Thoracic aorta (tissue), 2 donors: ENCODE results near the gene FAM124B. TPM values are rescaled to one million over a fixed set of nuclear protein-coding genes. Genes with fewer than 3 reads are reported as not detected.

Experiments
- ATAC-seq: fragments of 150-250 bp; one replicate; pipeline ENCODE4 v1.8.0; 2017; ENCODE audit warnings: low read depth; ENCODE audit not compliant: insufficient number of reproducible peaks, low FRiP score
- DNase-seq: peaks from one replicate; pipeline ENCODE4 v3.0.0-alpha.2; 2020; ENCODE audit warnings: low spot score
- H3K27ac ChIP-seq, 2 donors: fragments of 200-600 bp; sonication (generic); 1 replicate in 1 of 2; 2 replicates in 1 of 2; pipeline ENCODE4 v1.5.1; 2016; ENCODE audit warnings: mild to moderate bottlenecking in 2 of 2, moderate library complexity in 2 of 2
- H3K27me3 ChIP-seq: fragments of 200-600 bp; sonication (generic); replicated peaks from 2 replicates; pipeline ENCODE4 v1.6.0; 2016; ENCODE audit warnings: mild to moderate bottlenecking; ENCODE audit not compliant: insufficient read depth
- H3K36me3 ChIP-seq: fragments of 200-600 bp; sonication (generic); one replicate; pipeline ENCODE4 v1.5.1; 2016
- H3K4me1 ChIP-seq, 2 donors: fragments of 200-600 bp; sonication (generic); 1 replicate in 1 of 2; 2 replicates in 1 of 2; pipeline versions ENCODE4 v1.5.1 to v1.6.0; 2016; ENCODE audit warnings: low read depth in 2 of 2, mild to moderate bottlenecking in 1 of 2; ENCODE audit not compliant: control insufficient read depth in 1 of 2
- H3K4me3 ChIP-seq: fragments of 200-600 bp; sonication (generic); 2 replicates; pipeline ENCODE4 v1.5.1; 2016; ENCODE audit warnings: mild to moderate bottlenecking
- H3K9me3 ChIP-seq: fragments of 200-600 bp; sonication (generic); 2 replicates; pipeline ENCODE4 v1.5.1; 2016
- CTCF ChIP-seq: fragments of 200-600 bp; sonication (generic); IDR thresholded peaks from one replicate; pipeline ENCODE4 v1.5.1; 2019; ENCODE audit warnings: antibody characterized with exemption
- total RNA-seq, 2 donors: library from RNA; depleted of rRNA; stranded (reverse); fragments of >200 nt; gene quantifications; one replicate each; pipeline versions ENCODE4 v1.1.0 to v1.2.3, GENCODE V29; 2016

FAM124B gene
- total RNA-seq, 2 donors from 2014 or later, result 1.1 to 4.0 TPM

GRCh38 chr2:224416656-224417360 lies 14.9 kb upstream of the FAM124B start:
- Histone ChIP-seq H3K27me3 (no peaks in the 10 kb centered on the region), H3K4me3 (no peak overlapping the region), H3K9me3 (no peaks in the 10 kb centered on the region), H3K36me3 (no peaks in the 10 kb centered on the region), H3K27ac (no peak overlapping the region), H3K4me1 (no peaks in the 10 kb centered on the region)
- no peak for ATAC-seq
- no peak for DNase-seq
- no peak for TF ChIP-seq CTCF

- Histone ChIP-seq H3K27ac (no peak overlapping the region), H3K27me3 (no peaks in the 10 kb centered on the region), H3K9me3 (no peaks in the 10 kb centered on the region), H3K36me3 (no peaks in the 10 kb centered on the region), H3K4me1 (no peaks in the 10 kb centered on the region), H3K4me3 (no peak overlapping the region)
- DNase-seq, result no peak
- ATAC-seq, result no peak
- TF ChIP-seq CTCF, result no peak
Measured at GRCh38 chr2:224413381-224413780, 11.5 kb upstream of the FAM124B start.

GRCh38 chr2:224412141-224413015 lies 10.5 kb upstream of the FAM124B start:
- no peaks in the 10 kb centered on the region for H3K9me3 ChIP-seq
- TF ChIP-seq CTCF, result no peak
- no peak for DNase-seq
- no peaks in the 10 kb centered on the region for H3K27me3 ChIP-seq
- H3K36me3 ChIP-seq, result no peaks in the 10 kb centered on the region
- no peak overlapping the region for H3K4me3 ChIP-seq
- H3K27ac ChIP-seq, result no peak overlapping the region
- no peak for ATAC-seq
- no peaks in the 10 kb centered on the region for H3K4me1 ChIP-seq

- Histone ChIP-seq H3K36me3 (no peaks in the 10 kb centered on the region), H3K27ac (no peak overlapping the region), H3K27me3 (no peaks in the 10 kb centered on the region), H3K4me3 (no peak overlapping the region), H3K9me3 (no peaks in the 10 kb centered on the region), H3K4me1 (no peaks in the 10 kb centered on the region)
- no peak for DNase-seq
- no peak for TF ChIP-seq CTCF
- no peak for ATAC-seq
Measured at GRCh38 chr2:224410946-224411561, 9.1 kb upstream of the FAM124B start.

GRCh38 chr2:224408676-224409075 lies 6.8 kb upstream of the FAM124B start:
- no peak overlapping the region for H3K27ac ChIP-seq
- TF ChIP-seq CTCF, result no peak
- DNase-seq (no peak), ATAC-seq (no peak)
- no peaks in the 10 kb centered on the region for H3K9me3 ChIP-seq
- H3K27me3 ChIP-seq, result no peaks in the 10 kb centered on the region
- no peak overlapping the region for H3K4me3 ChIP-seq
- H3K4me1 ChIP-seq, result no peaks in the 10 kb centered on the region
- no peaks in the 10 kb centered on the region for H3K36me3 ChIP-seq
